Measurements from ENCODE around the gene LRMDA.

The LRMDA gene

GRCh38 chr10:75502389-75502788 lies 71.0 kb downstream of the LRMDA start:
- no peak overlapping the region for H3K27ac ChIP-seq
- H3K4me3 ChIP-seq (ENCODE audit: low read depth, low read length) = no peak overlapping the region
- no peak for TF ChIP-seq CTCF (IDR thresholded peaks at IDR 0.05)
- H3K79me2 ChIP-seq = no peaks in the 10 kb centered on the region
- no peaks in the 10 kb centered on the region for H3K4me1 ChIP-seq
- no peak overlapping the region for H3K4me2 ChIP-seq (ENCODE audit: low read length)
- no peaks in the 10 kb centered on the region for H3K36me3 ChIP-seq (ENCODE audit: control insufficient read depth, insufficient read depth, low read length)
- H3K9me3 ChIP-seq (ENCODE audit: control insufficient read depth, low read length) = no peaks in the 10 kb centered on the region
- H3K27me3 ChIP-seq (ENCODE audit: control insufficient read depth, insufficient read depth, low read length) = no peaks in the 10 kb centered on the region
- no peak overlapping the region for H2AFZ ChIP-seq
- no peak overlapping the region for H3K9ac ChIP-seq

GRCh38 chr10:75502838-75503237 lies 71.4 kb downstream of the LRMDA start:
- Histone ChIP-seq H3K9me3 (ENCODE audit: control insufficient read depth, low read length) (no peaks in the 10 kb centered on the region), H2AFZ (no peak overlapping the region), H3K27me3 (ENCODE audit: control insufficient read depth, insufficient read depth, low read length) (no peaks in the 10 kb centered on the region), H3K36me3 (ENCODE audit: control insufficient read depth, insufficient read depth, low read length) (no peaks in the 10 kb centered on the region), H3K4me3 (ENCODE audit: low read depth, low read length) (no peak overlapping the region), H3K27ac (no peak overlapping the region), H3K4me1 (no peaks in the 10 kb centered on the region), H3K4me2 (ENCODE audit: low read length) (no peak overlapping the region), H3K79me2 (no peaks in the 10 kb centered on the region), H3K9ac (no peak overlapping the region)
- no peak for TF ChIP-seq CTCF (IDR thresholded peaks at IDR 0.05)

- no peak overlapping the region for H3K4me2 ChIP-seq (ENCODE audit: low read length)
- no peaks in the 10 kb centered on the region for H3K27me3 ChIP-seq (ENCODE audit: control insufficient read depth, insufficient read depth, low read length)
- no peak overlapping the region for H3K9ac ChIP-seq
- no peaks in the 10 kb centered on the region for H3K4me1 ChIP-seq
- H3K36me3 ChIP-seq (ENCODE audit: control insufficient read depth, insufficient read depth, low read length) = no peaks in the 10 kb centered on the region
- H3K79me2 ChIP-seq = no peaks in the 10 kb centered on the region
- TF ChIP-seq CTCF (IDR thresholded peaks at IDR 0.05) = no peak
- H3K27ac ChIP-seq = no peak overlapping the region
- no peak overlapping the region for H2AFZ ChIP-seq
- no peaks in the 10 kb centered on the region for H3K9me3 ChIP-seq (ENCODE audit: control insufficient read depth, low read length)
- H3K4me3 ChIP-seq (ENCODE audit: low read depth, low read length) = no peak overlapping the region
These were observed 73.9 kb downstream of the LRMDA start for GRCh38 chr10:75505293-75505692.

GRCh38 chr10:75505840-75506506 lies 74.5 kb downstream of the LRMDA start:
- H3K79me2 ChIP-seq = no peaks in the 10 kb centered on the region
- no peak for TF ChIP-seq CTCF (IDR thresholded peaks at IDR 0.05)
- no peaks in the 10 kb centered on the region for H3K4me1 ChIP-seq
- H2AFZ ChIP-seq = no peak overlapping the region
- no peaks in the 10 kb centered on the region for H3K9me3 ChIP-seq (ENCODE audit: control insufficient read depth, low read length)
- H3K4me2 ChIP-seq (ENCODE audit: low read length) = no peak overlapping the region
- H3K9ac ChIP-seq = no peak overlapping the region
- no peaks in the 10 kb centered on the region for H3K36me3 ChIP-seq (ENCODE audit: control insufficient read depth, insufficient read depth, low read length)
- no peak overlapping the region for H3K27ac ChIP-seq
- no peak overlapping the region for H3K4me3 ChIP-seq (ENCODE audit: low read depth, low read length)
- no peaks in the 10 kb centered on the region for H3K27me3 ChIP-seq (ENCODE audit: control insufficient read depth, insufficient read depth, low read length)

- H2AFZ ChIP-seq = no peak overlapping the region
- no peaks in the 10 kb centered on the region for H3K79me2 ChIP-seq
- no peaks in the 10 kb centered on the region for H3K36me3 ChIP-seq (ENCODE audit: control insufficient read depth, insufficient read depth, low read length)
- H3K4me2 ChIP-seq (ENCODE audit: low read length) = no peak overlapping the region
- H3K4me3 ChIP-seq (ENCODE audit: low read depth, low read length) = no peak overlapping the region
- TF ChIP-seq CTCF (IDR thresholded peaks at IDR 0.05) = no peak
- no peaks in the 10 kb centered on the region for H3K27me3 ChIP-seq (ENCODE audit: control insufficient read depth, insufficient read depth, low read length)
- no peaks in the 10 kb centered on the region for H3K4me1 ChIP-seq
- H3K9me3 ChIP-seq (ENCODE audit: control insufficient read depth, low read length) = no peaks in the 10 kb centered on the region
- H3K27ac ChIP-seq = no peak overlapping the region
- no peak overlapping the region for H3K9ac ChIP-seq
These were observed 75.5 kb downstream of the LRMDA start for GRCh38 chr10:75506930-75507329.

Measured in parathyroid adenoma (tissue), 2 donors.